Activated CD8-positive, alpha-beta T cell treated with anti-CD3 and anti-CD28 coated beads for 36 hours (primary cell): Measurements from ENCODE around the gene ASB18. TPM values are rescaled to one million over a fixed set of nuclear protein-coding genes. Genes with fewer than 3 reads are reported as not detected.

ENCODE experiments used
- ATAC-seq: fragments of 200-7000 bp; cut with Tn5 transposase; one replicate; pipeline ENCODE4 v1.10.0; 2021; ENCODE audit warnings: mild to moderate bottlenecking, moderate library complexity
- CTCF ChIA-PET: fragments of 350-600 bp; sonication (Branson Sonifier 250); formaldehyde crosslinking; loops from one replicate; lab custom pipeline; 2021; ENCODE audit warnings: antibody characterized with exemption; lab: Charles Lee
- POLR2A ChIA-PET: fragments of 350-600 bp; sonication (Branson Sonifier 250); formaldehyde crosslinking; loops from one replicate; lab custom pipeline; 2021; ENCODE audit warnings: antibody characterized with exemption; lab: Charles Lee
- DNase-seq: peaks from one replicate; pipeline ENCODE4 v3.0.0-alpha.2; 2020
- H3K27ac Mint-ChIP-seq: one replicate; pipeline ENCODE4 v1.8.0; 2021; ENCODE audit warnings: mild to moderate bottlenecking, mixed read lengths
- H3K27me3 Mint-ChIP-seq: one replicate; pipeline ENCODE4 v1.8.0; 2021; ENCODE audit warnings: mixed read lengths
- H3K36me3 Mint-ChIP-seq: one replicate; pipeline ENCODE4 v1.8.0; 2021; ENCODE audit warnings: low read depth, mixed read lengths
- H3K4me1 Mint-ChIP-seq: one replicate; pipeline ENCODE4 v1.8.0; 2021; ENCODE audit warnings: low read depth, mixed read lengths
- H3K4me3 Mint-ChIP-seq: one replicate; pipeline ENCODE4 v1.8.0; 2021; ENCODE audit warnings: mild to moderate bottlenecking, moderate library complexity, mixed read lengths
- H3K9me3 Mint-ChIP-seq: one replicate; pipeline ENCODE4 v1.8.0; 2021; ENCODE audit warnings: mixed read lengths
- CTCF ChIP-seq: fragments of 200-600 bp; IDR thresholded peaks from one replicate; pipeline ENCODE4 v1.8.0; 2022; ENCODE audit warnings: antibody characterized with exemption, mild to moderate bottlenecking
- intact Hi-C: fragments of 100-400 bp; cut with micrococcal nuclease; formaldehyde crosslinking; loops from one replicate; pipeline ENCODE4 v1.10.0; 2022
- total RNA-seq, 2 experiments: library from RNA; stranded (reverse); gene quantifications; one replicate each; pipeline ENCODE4 v1.2.3, GENCODE V29; 2021

ASB18 gene
- total RNA-seq, 2 experiments from 2014 or later, result not detected

DNA sequence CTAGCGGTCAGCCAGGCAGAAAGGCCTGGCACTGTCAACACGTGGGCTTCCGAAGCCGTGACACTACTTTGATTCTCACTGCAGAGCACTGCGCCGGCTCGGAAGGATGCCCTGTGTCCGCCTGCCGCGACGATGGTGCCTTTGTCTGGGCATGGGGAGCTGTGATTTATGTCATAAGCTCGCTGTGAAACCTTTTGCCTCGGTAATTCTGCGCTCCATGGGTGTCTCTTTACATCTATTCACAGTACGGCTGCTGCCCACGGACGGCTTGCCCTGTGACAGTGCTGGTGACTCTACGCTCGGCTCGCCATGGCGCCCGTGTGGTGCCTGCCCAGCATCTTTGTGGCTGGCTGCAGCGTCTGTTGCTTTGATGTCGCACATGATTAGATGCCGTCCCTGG, 52.9 kb downstream of the ASB18 start:
- POLR2A ChIA-PET, result no interaction called here
- Mint-ChIP-seq H3K4me3 (no peak overlapping the region), H3K27me3 (peaks cover 19% of the 10 kb centered on the region), H3K4me1 (no peaks in the 10 kb centered on the region), H3K9me3 (peaks cover 2% of the 10 kb centered on the region), H3K27ac (no peak overlapping the region), H3K36me3 (no peaks in the 10 kb centered on the region)
- ATAC-seq, result no peak
- no peak for DNase-seq
- no peak for TF ChIP-seq CTCF
- CTCF ChIA-PET, result no interaction called here
- intact Hi-C loops, result no loop called here

GRCh38 chr2:236210536-236210935, 53.7 kb downstream of the ASB18 start:
- Mint-ChIP-seq H3K27me3 (peaks cover 17% of the 10 kb centered on the region), H3K27ac (no peak overlapping the region), H3K4me1 (no peaks in the 10 kb centered on the region), H3K36me3 (no peaks in the 10 kb centered on the region), H3K4me3 (no peak overlapping the region), H3K9me3 (peaks cover 2% of the 10 kb centered on the region)
- POLR2A ChIA-PET, result no interaction called here
- intact Hi-C loops, result no loop called here
- ATAC-seq (no peak), DNase-seq (no peak)
- CTCF ChIA-PET, result no interaction called here
- TF ChIP-seq CTCF, result no peak

GRCh38 chr2:236209996-236210395, 54.2 kb downstream of the ASB18 start:
- no peak for TF ChIP-seq CTCF
- Mint-ChIP-seq H3K4me3 (no peak overlapping the region), H3K27ac (no peak overlapping the region), H3K27me3 (peaks cover 17% of the 10 kb centered on the region), H3K4me1 (no peaks in the 10 kb centered on the region), H3K9me3 (peaks cover 2% of the 10 kb centered on the region), H3K36me3 (no peaks in the 10 kb centered on the region)
- ChIA-PET POLR2A (no interaction called here), CTCF (no interaction called here)
- intact Hi-C loops, result no loop called here
- ATAC-seq (no peak), DNase-seq (no peak)

- no peak for ATAC-seq
- DNase-seq, result no peak
- H3K4me3 Mint-ChIP-seq, result no peak overlapping the region
- ChIA-PET POLR2A (interaction anchor here (0.9 kb wide), 1 partner anchor 403 kb away, joined by 4 read pairs; no protein-coding TSS in a partner anchor), CTCF (interaction anchor here (0.8 kb wide), 1 partner anchor 430 kb away, joined by 4 read pairs; no protein-coding TSS in a partner anchor)
- no peaks in the 10 kb centered on the region for H3K36me3 Mint-ChIP-seq
- no peaks in the 10 kb centered on the region for H3K4me1 Mint-ChIP-seq
- no peak for TF ChIP-seq CTCF
- peaks cover 15% of the 10 kb centered on the region for H3K27me3 Mint-ChIP-seq
- H3K9me3 Mint-ChIP-seq, result peaks cover 2% of the 10 kb centered on the region
- no peak overlapping the region for H3K27ac Mint-ChIP-seq
- intact Hi-C loops, result no loop called here
These were observed 54.7 kb downstream of the ASB18 start for GRCh38 chr2:236209535-236209934.

GRCh38 chr2:236208019-236208926, 55.9 kb downstream of the ASB18 start:
- Mint-ChIP-seq H3K27me3 (peaks cover 9% of the 10 kb centered on the region), H3K9me3 (peaks cover 2% of the 10 kb centered on the region), H3K4me1 (no peaks in the 10 kb centered on the region), H3K4me3 (no peak overlapping the region), H3K27ac (no peak overlapping the region), H3K36me3 (no peaks in the 10 kb centered on the region)
- TF ChIP-seq CTCF, result no peak
- ChIA-PET CTCF (no interaction called here), POLR2A (interaction anchor here (0.9 kb wide), 1 partner anchor 402 kb away, joined by 4 read pairs; no protein-coding TSS in a partner anchor)
- no peak for DNase-seq
- ATAC-seq, result no peak
- intact Hi-C loops, result no loop called here
